ENCODE data around the gene EIF4G1.

DNA sequence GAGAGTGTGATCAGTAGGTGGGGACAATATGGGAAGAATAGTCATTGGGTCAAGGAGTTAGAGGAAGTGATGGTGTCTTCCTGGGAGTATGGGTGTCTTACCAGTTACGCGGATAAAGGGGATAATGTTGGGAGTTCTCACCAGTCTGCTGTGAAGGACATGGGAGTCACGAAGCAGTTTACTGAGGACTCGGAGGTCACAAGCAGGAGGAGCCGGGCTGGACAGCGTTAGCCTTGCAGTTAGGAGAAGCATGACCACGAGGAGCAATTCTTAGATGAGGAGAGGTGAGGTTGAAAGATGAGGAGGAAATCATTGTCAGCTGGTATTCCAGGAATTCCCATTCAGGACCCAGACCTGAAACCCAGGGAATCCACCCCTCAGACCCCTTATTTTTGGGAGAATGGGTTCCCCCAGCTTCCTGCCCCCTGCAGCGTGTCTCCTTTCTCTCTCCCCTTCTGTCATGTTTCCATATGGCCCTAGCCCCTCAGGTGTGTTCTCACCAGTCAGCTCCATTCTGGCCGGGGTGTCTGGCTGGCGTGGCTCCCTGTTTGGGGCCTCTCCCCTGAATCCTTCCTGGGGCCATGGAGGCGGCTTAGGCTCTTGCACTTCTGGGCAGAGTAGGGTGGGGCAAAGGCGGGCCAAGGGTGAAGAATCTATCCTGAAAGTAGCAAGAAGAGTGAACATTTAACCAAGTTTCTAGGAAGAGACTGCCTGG is 61.5 kb downstream of the EIF4G1 start:
- TF ChIP-seq, protein P1, sequence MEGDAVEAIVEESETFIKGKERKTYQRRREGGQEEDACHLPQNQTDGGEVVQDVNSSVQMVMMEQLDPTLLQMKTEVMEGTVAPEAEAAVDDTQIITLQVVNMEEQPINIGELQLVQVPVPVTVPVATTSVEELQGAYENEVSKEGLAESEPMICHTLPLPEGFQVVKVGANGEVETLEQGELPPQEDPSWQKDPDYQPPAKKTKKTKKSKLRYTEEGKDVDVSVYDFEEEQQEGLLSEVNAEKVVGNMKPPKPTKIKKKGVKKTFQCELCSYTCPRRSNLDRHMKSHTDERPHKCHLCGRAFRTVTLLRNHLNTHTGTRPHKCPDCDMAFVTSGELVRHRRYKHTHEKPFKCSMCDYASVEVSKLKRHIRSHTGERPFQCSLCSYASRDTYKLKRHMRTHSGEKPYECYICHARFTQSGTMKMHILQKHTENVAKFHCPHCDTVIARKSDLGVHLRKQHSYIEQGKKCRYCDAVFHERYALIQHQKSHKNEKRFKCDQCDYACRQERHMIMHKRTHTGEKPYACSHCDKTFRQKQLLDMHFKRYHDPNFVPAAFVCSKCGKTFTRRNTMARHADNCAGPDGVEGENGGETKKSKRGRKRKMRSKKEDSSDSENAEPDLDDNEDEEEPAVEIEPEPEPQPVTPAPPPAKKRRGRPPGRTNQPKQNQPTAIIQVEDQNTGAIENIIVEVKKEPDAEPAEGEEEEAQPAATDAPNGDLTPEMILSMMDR (IDR thresholded peaks at IDR 0.05): no peak
- no peak for TF ChIP-seq POLR2A (IDR thresholded peaks at IDR 0.05)
